Epidermal melanocyte (primary cell): ENCODE results near the gene INHBE.
A peak's percentile ranks its signal among the peaks of the same experiment; 100 is the strongest.
"Not testable (repeated sequence)": the region's sequence is repeated elsewhere in the genome, so short reads cannot be mapped to it uniquely, and the experiment has no call there.

Source experiments
- DNase-seq: peaks from one replicate; pipeline ENCODE4 v3.0.0; 2011; ENCODE audit warnings: low spot score; ENCODE audit not compliant: insufficient read length

The INHBE gene

GRCh38 chr12:57475271-57476161 is 20.4 kb downstream of the INHBE start:
- peak; percentile 67 for DNase-seq

- no peak for DNase-seq
These were observed 21.3 kb downstream of the INHBE start for GRCh38 chr12:57476162-57476992.

GRCh38 chr12:57476993-57477709 is 22.0 kb downstream of the INHBE start:
- peak; percentile 4 for DNase-seq

GRCh38 chr12:57477710-57478681 is 22.9 kb downstream of the INHBE start:
- DNase-seq, result peak; percentile 14

GRCh38 chr12:57479043-57479375 is 23.9 kb downstream of the INHBE start:
- no peak for DNase-seq

- DNase-seq, result peak; percentile 13
These were observed 24.4 kb downstream of the INHBE start, which contains the start of gene ARHGAP9 for GRCh38 chr12:57479376-57480115. Gene ARHGAP9, minus strand, starts transcription at chr12:57479866. Its CDS starts 460 bp downstream, at chr12:57479406.

- no peak for DNase-seq
These were observed 26.6 kb downstream of the INHBE start for GRCh38 chr12:57481671-57482070.

GRCh38 chr12:57483466-57483865 is 28.4 kb downstream of the INHBE start:
- no peak for DNase-seq

GRCh38 chr12:57485695-57486094 is 30.6 kb downstream of the INHBE start:
- DNase-seq, result no peak

GRCh38 chr12:57487055-57487596 is 32.0 kb downstream of the INHBE start:
- DNase-seq, result no peak

- peak; percentile 91 for DNase-seq
These were observed 32.7 kb downstream of the INHBE start, which contains the start of gene MARS1 for GRCh38 chr12:57487597-57488401. Gene MARS1, plus strand, starts transcription at chr12:57488068. Its CDS starts 23 bp downstream, at chr12:57488091.

- no peak for DNase-seq
These were observed 33.5 kb downstream of the INHBE start for GRCh38 chr12:57488402-57489156.

- no peak for DNase-seq
These were observed 34.1 kb downstream of the INHBE start for GRCh38 chr12:57489157-57489641.

GRCh38 chr12:57490126-57490525 is 35.0 kb downstream of the INHBE start:
- no peak for DNase-seq

GRCh38 chr12:57491393-57492280 is 36.5 kb downstream of the INHBE start:
- DNase-seq, result no peak

GRCh38 chr12:57495051-57495701 is 40.1 kb downstream of the INHBE start:
- not testable (repeated sequence) for DNase-seq
